RWPE1 (cell line): Measurements from ENCODE around the gene RIMBP2.
A peak's percentile ranks its signal among the peaks of the same experiment; 100 is the strongest.

Source experiments
- CTCF ChIA-PET: fragments of 350-600 bp; sonication (Branson Sonifier 250); formaldehyde crosslinking; extraction: SDS; loops from one replicate; lab custom pipeline; 2021; lab: Yijun Ruan, JAX
- POLR2A ChIA-PET: fragments of 400-600 bp; formaldehyde crosslinking; extraction: SDS; loops from one replicate; lab custom pipeline; 2020; ENCODE audit warnings: antibody characterized with exemption; ENCODE audit not compliant: low non-redundant PET; lab: Yijun Ruan, JAX
- DNase-seq: peaks from one replicate; pipeline ENCODE4 v3.0.0; 2012; ENCODE audit warnings: low spot score
- H3K27ac ChIP-seq: fragments of 450-650 bp; 2 replicates; pipeline ENCODE4 v1.5.1; 2017
- CTCF ChIP-seq: fragments of 450-650 bp; conservative IDR thresholded peaks from 2 replicates; pipeline ENCODE4 v1.5.1; 2017; ENCODE audit warnings: low read depth, mild to moderate bottlenecking

Gene RIMBP2

GRCh38 chr12:130664252-130664651 is 51.8 kb downstream of the RIMBP2 start:
- DNase-seq: no peak
- CTCF ChIA-PET: interaction anchor here (0.6 kb wide), 1 partner anchor 805 kb away, joined by 5 read pairs; no protein-coding TSS in a partner anchor
- no peak overlapping the region for H3K27ac ChIP-seq
- POLR2A ChIA-PET: no interaction called here
- TF ChIP-seq CTCF: no peak

GRCh38 chr12:130663514-130663913 is 52.6 kb downstream of the RIMBP2 start:
- ChIA-PET CTCF (no interaction called here), POLR2A (no interaction called here)
- no peak overlapping the region for H3K27ac ChIP-seq
- no peak for DNase-seq
- no peak for TF ChIP-seq CTCF

- ChIA-PET POLR2A (interaction anchor here (0.6 kb wide), 1 partner anchor 182 kb away, joined by 3 read pairs; no protein-coding TSS in a partner anchor), CTCF (interaction anchor here (1.8 kb wide), 1 partner anchor 86 kb away, joined by 12 read pairs; no protein-coding TSS in a partner anchor)
- no peak for TF ChIP-seq CTCF
- H3K27ac ChIP-seq: no peak overlapping the region
- peak; percentile 22 for DNase-seq
Measured at GRCh38 chr12:130661486-130662255, 54.4 kb downstream of the RIMBP2 start.

- POLR2A ChIA-PET: no interaction called here
- H3K27ac ChIP-seq: no peak overlapping the region
- TF ChIP-seq CTCF: no peak
- DNase-seq: no peak
- CTCF ChIA-PET: interaction anchor here (1.8 kb wide), 1 partner anchor 87 kb away, joined by 12 read pairs; no protein-coding TSS in a partner anchor
Measured at GRCh38 chr12:130661059-130661458, 55.0 kb downstream of the RIMBP2 start.

- DNase-seq: no peak
- ChIA-PET POLR2A (no interaction called here), CTCF (no interaction called here)
- H3K27ac ChIP-seq: no peak overlapping the region
- TF ChIP-seq CTCF: no peak
Measured at GRCh38 chr12:130658145-130658911, 57.8 kb downstream of the RIMBP2 start.

- ChIA-PET CTCF (no interaction called here), POLR2A (no interaction called here)
- DNase-seq: no peak
- no peak for TF ChIP-seq CTCF
- H3K27ac ChIP-seq: no peak overlapping the region
Measured at GRCh38 chr12:130656411-130656810, 59.7 kb downstream of the RIMBP2 start.
